Mucosa of rectum (tissue), 2 donors: ENCODE measurements around the gene NUDT15.

Source experiments
- H3K27ac ChIP-seq, 2 donors: one replicate each; pipeline ENCODE4 v1.7.0; 2013; ENCODE audit warnings: inconsistent platforms in 2 of 2, low read depth in 2 of 2, low read length in 2 of 2
- H3K27me3 ChIP-seq, 2 donors: one replicate each; pipeline ENCODE4 v1.7.0; 2013; ENCODE audit warnings: low read length in 2 of 2; ENCODE audit not compliant: control insufficient read depth in 2 of 2, insufficient read depth in 2 of 2
- H3K36me3 ChIP-seq, 2 donors: one replicate each; pipeline ENCODE4 v1.7.0; 2013; ENCODE audit warnings: low read length in 2 of 2; ENCODE audit not compliant: control insufficient read depth in 2 of 2, insufficient read depth in 2 of 2
- H3K4me1 ChIP-seq, 2 donors: one replicate each; pipeline ENCODE4 v1.7.0; 2013; ENCODE audit warnings: low read length in 2 of 2, mild to moderate bottlenecking in 1 of 2; ENCODE audit not compliant: control insufficient read depth in 2 of 2, insufficient read depth in 2 of 2
- H3K4me3 ChIP-seq, 2 donors: one replicate each; pipeline ENCODE4 v1.7.0; 2013; ENCODE audit warnings: low read length in 2 of 2
- H3K9ac ChIP-seq, 2 donors: one replicate each; pipeline ENCODE4 v1.7.0; 2013; ENCODE audit warnings: low read length in 2 of 2, low read depth in 1 of 2, mild to moderate bottlenecking in 1 of 2
- H3K9me3 ChIP-seq, 2 donors: one replicate each; pipeline ENCODE4 v1.7.0; 2013; ENCODE audit warnings: low read length in 2 of 2; ENCODE audit not compliant: control insufficient read depth in 2 of 2
- donor health status: healthy.
- donor health status: Normal muscosa, but diverticular disease.

NUDT15 gene

GRCh38 chr13:48068036-48068435, 30.5 kb downstream of the NUDT15 start:
- no peak overlapping the region for H3K4me3 ChIP-seq
- peaks cover 39 to 42% of the 10 kb centered on the region in 2 donors for H3K36me3 ChIP-seq
- no peaks in the 10 kb centered on the region for H3K27me3 ChIP-seq
- no peaks in the 10 kb centered on the region for H3K4me1 ChIP-seq
- H3K9me3 ChIP-seq: peaks cover 8 to 18% of the 10 kb centered on the region in 2 donors
- no peak overlapping the region for H3K27ac ChIP-seq
- no peak overlapping the region for H3K9ac ChIP-seq

GRCh38 chr13:48068952-48069351, 31.4 kb downstream of the NUDT15 start:
- Histone ChIP-seq H3K9ac (no peak overlapping the region), H3K4me1 (no peaks in the 10 kb centered on the region), H3K4me3 (no peak overlapping the region), H3K9me3 (peaks cover 8 to 18% of the 10 kb centered on the region in 2 donors), H3K27ac (no peak overlapping the region), H3K36me3 (peaks cover 46 to 49% of the 10 kb centered on the region in 2 donors), H3K27me3 (no peaks in the 10 kb centered on the region)

- no peak overlapping the region for H3K9ac ChIP-seq
- peaks cover 52 to 54% of the 10 kb centered on the region in 2 donors for H3K36me3 ChIP-seq
- peaks cover 8 to 18% of the 10 kb centered on the region in 2 donors for H3K9me3 ChIP-seq
- no peaks in the 10 kb centered on the region for H3K27me3 ChIP-seq
- no peak overlapping the region for H3K27ac ChIP-seq
- H3K4me1 ChIP-seq: no peaks in the 10 kb centered on the region
- no peak overlapping the region for H3K4me3 ChIP-seq
Observed at GRCh38 chr13:48069573-48069972, 32.0 kb downstream of the NUDT15 start.

- H3K36me3 ChIP-seq: peaks cover 59 to 64% of the 10 kb centered on the region in 2 donors
Observed at GRCh38 chr13:48070942-48071341, 33.4 kb downstream of the NUDT15 start.

GRCh38 chr13:48072304-48072703, 34.8 kb downstream of the NUDT15 start:
- H3K9me3 ChIP-seq: peaks cover 8 to 18% of the 10 kb centered on the region in 2 donors
- no peak overlapping the region for H3K9ac ChIP-seq
- H3K4me1 ChIP-seq: no peaks in the 10 kb centered on the region
- H3K27ac ChIP-seq: no peak overlapping the region
- peaks cover 57 to 66% of the 10 kb centered on the region in 2 donors for H3K36me3 ChIP-seq
- H3K27me3 ChIP-seq: no peaks in the 10 kb centered on the region
- H3K4me3 ChIP-seq: no peak overlapping the region

More at GRCh38 chr13:48070942-48071341, 33.4 kb downstream of the NUDT15 start:
- Histone ChIP-seq H3K9me3 (peaks cover 8 to 18% of the 10 kb centered on the region in 2 donors), H3K9ac (no peak overlapping the region), H3K27me3 (no peaks in the 10 kb centered on the region), H3K27ac (no peak overlapping the region), H3K4me1 (no peaks in the 10 kb centered on the region), H3K4me3 (no peak overlapping the region)

- Histone ChIP-seq H3K27me3 (no peaks in the 10 kb centered on the region), H3K27ac (no peak overlapping the region), H3K9ac (no peak overlapping the region), H3K9me3 (peaks cover 6 to 18% of the 10 kb centered on the region in 2 donors), H3K4me1 (no peaks in the 10 kb centered on the region), H3K36me3 (peaks cover 57 to 67% of the 10 kb centered on the region in 2 donors), H3K4me3 (no peak overlapping the region)
Observed at GRCh38 chr13:48072787-48073186, 35.3 kb downstream of the NUDT15 start.

GRCh38 chr13:48074006-48074405, 36.5 kb downstream of the NUDT15 start:
- Histone ChIP-seq H3K27ac (no peak overlapping the region), H3K36me3 (peaks cover 66 to 72% of the 10 kb centered on the region in 2 donors), H3K4me3 (no peak overlapping the region), H3K9me3 (peaks cover 6 to 18% of the 10 kb centered on the region in 2 donors), H3K27me3 (no peaks in the 10 kb centered on the region), H3K9ac (no peak overlapping the region), H3K4me1 (no peaks in the 10 kb centered on the region)

GRCh38 chr13:48078251-48078656, 40.7 kb downstream of the NUDT15 start:
- H3K36me3 ChIP-seq: peaks cover 67 to 69% of the 10 kb centered on the region in 2 donors
- no peaks in the 10 kb centered on the region for H3K27me3 ChIP-seq
- no peaks in the 10 kb centered on the region for H3K4me1 ChIP-seq
- no peak overlapping the region for H3K27ac ChIP-seq
- no peak overlapping the region for H3K9ac ChIP-seq
- no peak overlapping the region for H3K4me3 ChIP-seq
- H3K9me3 ChIP-seq: no peaks in the 10 kb centered on the region

- Histone ChIP-seq H3K36me3 (peaks cover 57 to 59% of the 10 kb centered on the region in 2 donors), H3K27me3 (no peaks in the 10 kb centered on the region), H3K27ac (no peak overlapping the region)
Observed at GRCh38 chr13:48081739-48082138, 44.2 kb downstream of the NUDT15 start.

GRCh38 chr13:48086272-48086671, 48.7 kb downstream of the NUDT15 start:
- peaks cover 24 to 26% of the 10 kb centered on the region in 2 donors for H3K36me3 ChIP-seq
- H3K4me1 ChIP-seq: no peaks in the 10 kb centered on the region
- H3K9ac ChIP-seq: no peak overlapping the region
- H3K27ac ChIP-seq: no peak overlapping the region
- H3K9me3 ChIP-seq: no peaks in the 10 kb centered on the region
- H3K4me3 ChIP-seq: no peak overlapping the region
- H3K27me3 ChIP-seq: no peaks in the 10 kb centered on the region

More at GRCh38 chr13:48081739-48082138, 44.2 kb downstream of the NUDT15 start:
- Histone ChIP-seq H3K9ac (no peak overlapping the region), H3K4me1 (no peaks in the 10 kb centered on the region), H3K4me3 (no peak overlapping the region), H3K9me3 (no peaks in the 10 kb centered on the region)

- Histone ChIP-seq H3K9ac (no peak overlapping the region), H3K9me3 (no peaks in the 10 kb centered on the region), H3K4me3 (peak overlapping the region; percentile 93), H3K27me3 (no peaks in the 10 kb centered on the region), H3K36me3 (no peaks in the 10 kb centered on the region), H3K27ac (no peak overlapping the region), H3K4me1 (peaks cover 10 to 12% of the 10 kb centered on the region in 2 donors)
Observed at GRCh38 chr13:48093588-48093987, 56.1 kb downstream of the NUDT15 start.
